DMS114 treated with DMSO at 0.1 percent for 48 hours (cell line): ENCODE data around the gene CCL4L2.
"Not testable (repeated sequence)": the region's sequence is repeated elsewhere in the genome, so short reads cannot be mapped to it uniquely, and the experiment has no call there.

Source experiments
- DNase-seq: peaks from one replicate; lab custom pipeline; 2025; ENCODE audit not compliant: unreplicated experiment; lab: John Stamatoyannopoulos, UW

The CCL4L2 gene

DNA sequence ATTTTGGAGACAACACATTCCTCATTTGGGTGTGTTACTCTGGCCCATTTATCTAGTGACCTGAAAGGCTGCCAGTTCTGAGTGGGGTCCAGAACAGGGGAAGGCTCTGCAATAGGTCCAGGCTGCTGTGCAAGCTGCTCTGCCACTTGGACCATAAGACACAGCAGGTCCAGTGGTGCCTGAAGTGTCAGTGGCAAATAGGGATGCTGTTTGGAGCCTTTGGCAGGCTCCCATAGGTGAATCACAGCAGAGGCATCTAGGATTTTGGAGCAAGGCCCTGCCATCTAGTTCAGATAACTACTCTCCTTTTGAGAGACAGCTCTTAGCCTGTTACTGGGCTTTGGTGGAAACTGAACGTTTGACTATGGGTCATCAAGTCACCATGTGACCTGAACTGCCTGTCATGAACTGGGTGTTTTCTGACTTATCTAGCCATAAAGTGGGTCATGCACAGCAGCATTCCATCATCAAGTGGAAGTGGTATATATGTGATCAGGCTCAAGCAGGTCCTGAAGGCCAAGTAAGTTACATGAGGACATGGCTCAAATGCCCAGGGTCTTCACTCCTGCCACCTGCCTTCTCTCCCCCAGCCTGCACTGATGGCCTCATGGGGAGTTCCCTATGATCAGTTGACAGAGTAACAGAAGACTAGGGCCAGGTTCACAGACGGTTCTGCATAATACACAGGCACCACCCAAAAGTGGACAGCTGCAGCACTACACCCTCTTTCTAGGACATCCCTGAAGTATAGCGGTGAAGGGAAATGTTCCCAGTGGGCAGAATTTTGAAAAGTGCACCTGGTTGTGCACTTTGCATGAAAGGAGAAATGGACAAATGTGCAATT is 10.1 kb downstream of the CCL4L2 start:
- DNase-seq: not testable (repeated sequence)

DNA sequence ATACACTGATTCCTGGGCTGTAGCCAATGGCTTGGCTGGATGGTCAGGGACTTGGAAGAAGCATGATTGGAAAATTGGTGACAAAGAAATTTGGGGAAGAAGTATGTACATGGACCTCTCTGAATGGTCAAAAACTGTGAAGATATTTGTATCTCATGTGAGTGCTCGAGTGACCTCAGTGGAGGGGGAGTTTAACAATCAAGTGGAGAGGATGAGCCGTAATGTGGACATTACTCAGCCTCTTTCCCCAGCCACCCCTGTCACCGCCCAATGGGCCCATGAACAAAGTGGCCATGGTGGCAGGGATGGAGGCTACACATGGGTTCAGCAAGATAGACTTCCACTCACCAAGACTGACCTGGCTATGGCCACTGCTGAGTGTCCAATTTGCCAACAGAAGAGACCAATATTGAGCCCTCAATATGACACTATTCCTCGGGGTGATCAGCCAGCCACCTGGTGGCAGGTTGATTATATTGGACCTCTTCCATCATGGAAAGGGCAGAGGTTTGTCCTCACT is 10.8 kb downstream of the CCL4L2 start:
- DNase-seq: not testable (repeated sequence)

DNA sequence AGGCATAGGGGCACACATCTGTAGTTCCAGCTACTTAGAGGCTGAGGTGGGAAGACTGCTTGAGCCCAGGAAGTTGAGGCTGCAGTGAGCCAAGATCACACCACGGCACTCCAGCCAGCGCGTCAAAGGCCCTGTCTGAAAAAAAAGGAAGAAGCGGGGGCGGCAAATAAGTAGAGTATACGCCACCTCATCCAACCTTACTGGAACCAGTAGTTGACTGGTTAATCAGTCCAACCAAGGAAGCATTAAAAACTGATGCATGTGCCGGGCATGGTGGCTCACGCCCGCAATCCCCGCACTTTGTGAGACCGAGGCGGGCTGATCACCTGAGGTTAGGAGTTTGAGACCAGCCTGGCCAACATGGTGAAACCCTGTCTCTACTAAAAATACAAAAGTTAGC is 12.1 kb downstream of the CCL4L2 start:
- not testable (repeated sequence) for DNase-seq

- DNase-seq: not testable (repeated sequence)
Observed at GRCh38 chr17:36229644-36230043, 18.8 kb downstream of the CCL4L2 start.

GRCh38 chr17:36242046-36242445 is 31.2 kb downstream of the CCL4L2 start:
- not testable (repeated sequence) for DNase-seq
